ENCODE data around the gene KRTAP3-1.
"Not testable (repeated sequence)": the region's sequence is repeated elsewhere in the genome, so short reads cannot be mapped to it uniquely, and the experiment has no call there.

The KRTAP3-1 gene

DNA sequence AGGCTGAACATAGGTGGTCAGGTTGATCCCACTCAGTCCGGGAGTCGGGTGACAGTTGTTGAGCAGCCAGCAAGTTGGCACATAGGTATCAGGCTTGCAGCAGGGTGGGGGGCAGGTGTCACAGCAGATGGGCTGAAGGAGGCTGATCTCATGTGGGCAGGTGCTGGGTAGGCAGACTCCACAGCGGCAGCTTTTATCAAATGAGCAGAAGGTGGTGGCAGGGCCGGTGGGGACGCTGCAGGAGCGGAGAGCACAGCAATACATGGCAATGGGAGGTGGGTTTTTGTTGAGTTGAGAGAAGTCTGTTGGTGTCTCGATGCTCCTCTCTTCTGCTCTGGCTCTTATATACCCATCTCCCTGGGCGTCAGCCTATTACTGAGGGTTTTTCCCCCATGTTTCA lies at the start of gene KRTAP3-1:
Gene KRTAP3-1, minus strand, starts transcription at position 318 of the 400 bp plus-strand sequence. Its CDS starts 54 bp downstream, at position 264.
- no peak for DNase-seq

DNA sequence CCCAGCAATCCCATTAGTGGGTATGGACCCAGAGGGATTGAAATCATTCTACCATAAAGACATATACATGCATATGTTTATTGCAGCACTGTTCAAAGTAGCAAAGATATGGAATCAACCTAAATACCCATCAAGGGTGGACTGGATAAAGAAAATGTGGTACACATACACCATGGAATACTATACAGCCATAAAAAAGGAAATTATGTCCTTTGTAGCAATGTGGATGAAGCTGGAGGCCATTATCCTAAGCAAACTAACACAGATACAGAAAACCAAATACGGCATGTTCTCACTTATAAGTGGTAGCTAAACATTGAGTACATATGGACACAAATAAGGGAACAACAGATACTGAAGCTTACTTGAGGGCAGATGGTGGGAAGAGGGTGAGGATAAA lies 48.6 kb upstream of the KRTAP3-1 start:
- no peak for DNase-seq

DNA sequence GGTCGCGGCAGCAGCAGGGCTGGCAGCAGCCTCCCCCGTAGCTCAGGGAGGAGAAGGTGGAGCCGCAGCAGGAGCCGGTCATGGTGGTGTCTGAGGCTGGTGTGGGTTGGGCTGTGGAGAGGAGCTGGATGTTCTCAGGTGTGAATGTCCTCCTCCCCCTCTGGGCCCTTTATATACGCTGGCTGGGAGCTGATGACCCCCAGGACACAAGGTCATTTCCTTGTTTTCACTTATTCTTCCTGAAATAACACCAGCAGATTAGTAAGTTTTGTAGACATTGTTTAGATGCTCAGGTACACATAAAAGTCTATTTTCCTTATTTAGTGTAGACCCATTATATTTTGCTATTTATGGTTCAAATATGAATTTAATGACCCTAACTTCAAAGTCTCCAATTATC lies 46.2 kb upstream of the KRTAP3-1 start, which contains the start of gene KRTAP2-2:
Gene KRTAP2-2, minus strand, starts transcription at position 101 of the 400 bp plus-strand sequence. Its CDS starts 19 bp downstream, at position 82.
- DNase-seq = not testable (repeated sequence)

DNA sequence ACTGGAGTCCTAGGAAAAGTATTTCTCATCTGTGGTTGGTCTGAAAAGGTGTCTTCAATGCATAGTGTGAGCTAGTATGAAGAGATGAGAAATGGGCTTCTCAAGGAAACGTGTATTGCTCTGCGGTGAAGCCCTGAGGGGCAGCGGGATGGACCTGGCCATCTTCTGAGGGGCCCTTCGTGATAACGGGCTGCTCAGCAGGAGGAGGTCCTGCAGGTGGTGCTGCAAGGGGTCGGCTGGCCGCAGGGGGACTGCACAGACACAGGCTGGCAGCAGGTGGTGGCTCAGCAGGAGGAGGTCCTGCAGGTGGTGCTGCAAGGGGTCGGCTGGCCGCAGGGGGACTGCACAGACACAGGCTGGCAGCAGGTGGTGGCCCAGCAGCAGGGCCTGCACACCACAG lies 45.6 kb upstream of the KRTAP3-1 start:
- not testable (repeated sequence) for DNase-seq

GRCh38 chr17:41054025-41054424 lies 45.1 kb upstream of the KRTAP3-1 start:
- no peak for DNase-seq

DNA sequence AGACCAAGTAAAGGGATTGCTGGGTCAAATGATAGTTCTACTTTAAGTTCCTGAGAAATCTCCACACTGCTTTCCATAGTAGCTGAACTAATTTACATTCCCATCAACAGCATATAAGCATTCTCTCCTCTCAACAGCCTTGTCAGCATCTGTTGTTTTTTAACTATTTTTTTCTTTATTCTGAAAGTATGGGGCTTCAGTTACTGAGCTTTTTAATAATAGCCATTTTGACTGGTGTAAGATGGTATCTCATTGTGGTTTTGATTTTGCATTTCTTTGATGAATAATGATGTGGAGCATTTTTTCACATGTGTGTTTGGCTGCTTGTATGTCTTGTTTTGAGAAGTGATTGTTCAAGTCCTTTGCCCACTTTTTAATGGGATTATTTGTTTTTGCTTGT lies 43.6 kb upstream of the KRTAP3-1 start:
- DNase-seq = no peak

DNA sequence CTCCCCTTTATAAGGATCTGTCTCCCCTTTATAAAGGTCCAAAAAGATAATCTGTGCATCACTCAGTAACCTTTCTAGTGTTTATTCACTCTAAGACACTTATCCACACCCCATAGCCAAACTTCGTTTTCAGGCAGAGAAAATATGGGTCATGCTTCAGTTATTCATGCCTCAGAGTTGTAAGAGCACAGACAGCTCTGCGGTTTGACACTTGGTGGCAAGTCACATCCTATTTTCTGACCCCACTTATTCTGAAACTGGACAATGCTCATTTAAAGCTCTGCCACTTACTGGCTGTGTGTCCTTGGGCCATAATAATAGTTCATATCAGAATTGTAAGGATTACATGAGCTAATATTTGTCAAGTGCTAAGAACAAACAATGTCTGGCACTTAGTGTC lies 40.2 kb upstream of the KRTAP3-1 start:
- DNase-seq = no peak

GRCh38 chr17:41048441-41048840 lies 39.5 kb upstream of the KRTAP3-1 start:
- DNase-seq = no peak

GRCh38 chr17:41046735-41047465 lies 38.0 kb upstream of the KRTAP3-1 start, which contains the start of gene KRTAP2-1:
TSS of gene KRTAP2-1 (minus strand) at chr17:41047316. CDS start at chr17:41047267, 49 bp downstream.
- DNase-seq = not testable (repeated sequence)

- DNase-seq = no peak
Observed at GRCh38 chr17:41042953-41043352, 34.0 kb upstream of the KRTAP3-1 start.

GRCh38 chr17:41040783-41041571 lies 32.0 kb upstream of the KRTAP3-1 start, which contains the start of gene KRTAP1-1:
TSS of gene KRTAP1-1 (minus strand) at chr17:41041450. CDS start at chr17:41041397, 53 bp downstream.
- DNase-seq = not testable (repeated sequence)

- DNase-seq = no peak
Observed at GRCh38 chr17:41037853-41038350, 29.0 kb upstream of the KRTAP3-1 start.

- DNase-seq = not testable (repeated sequence)
Observed at GRCh38 chr17:41034346-41034935, 25.5 kb upstream of the KRTAP3-1 start, which contains the start of gene KRTAP1-3. TSS of gene KRTAP1-3 (minus strand) at chr17:41034874. CDS start at chr17:41034821, 53 bp downstream.

DNA sequence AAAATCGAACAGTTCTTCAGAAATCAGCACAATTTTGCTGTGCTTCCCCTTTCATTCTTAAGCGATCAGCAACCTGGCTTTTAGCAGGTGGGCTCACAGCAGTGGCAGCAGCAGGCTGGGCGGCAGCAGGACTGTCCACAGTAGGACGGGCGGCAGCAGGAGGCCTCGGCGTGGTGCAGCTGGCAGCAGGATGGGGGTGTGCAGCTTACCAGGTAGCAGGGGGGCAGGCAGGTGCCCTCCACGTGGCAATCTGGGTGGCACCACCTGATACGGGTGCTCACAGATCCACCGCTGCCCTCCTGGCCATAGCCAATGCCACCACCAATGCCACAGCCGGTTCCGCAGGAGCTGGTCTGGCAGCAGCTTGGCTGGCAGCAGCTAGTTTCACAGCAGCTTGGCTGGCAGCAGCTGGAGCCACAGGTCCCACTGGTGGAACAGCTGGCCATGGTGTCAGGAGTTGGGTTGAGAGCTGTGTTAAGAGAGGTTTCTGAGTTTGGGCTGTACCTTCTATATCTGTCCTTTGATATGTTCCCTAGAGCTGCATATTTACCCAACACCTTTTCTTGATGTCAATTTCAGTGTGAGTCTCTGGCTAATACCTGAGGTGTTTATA lies 20.8 kb upstream of the KRTAP3-1 start, which contains the start of gene KRTAP1-4:
Gene KRTAP1-4, minus strand, starts transcription at position 563 of the 613 bp plus-strand sequence. Its CDS starts 117 bp downstream, at position 446.
- no peak for DNase-seq

- DNase-seq = no peak
Observed at GRCh38 chr17:41026715-41027471, 18.0 kb upstream of the KRTAP3-1 start, which contains the start of gene KRTAP1-5. TSS of gene KRTAP1-5 (minus strand) at chr17:41027208. CDS start at chr17:41027155, 53 bp downstream.

- DNase-seq = no peak
Observed at GRCh38 chr17:41024697-41025096, 15.8 kb upstream of the KRTAP3-1 start.

- DNase-seq = no peak
Observed at GRCh38 chr17:41020336-41020735, 11.4 kb upstream of the KRTAP3-1 start.

GRCh38 chr17:41019415-41019814 lies 10.5 kb upstream of the KRTAP3-1 start:
- no peak for DNase-seq

DNA sequence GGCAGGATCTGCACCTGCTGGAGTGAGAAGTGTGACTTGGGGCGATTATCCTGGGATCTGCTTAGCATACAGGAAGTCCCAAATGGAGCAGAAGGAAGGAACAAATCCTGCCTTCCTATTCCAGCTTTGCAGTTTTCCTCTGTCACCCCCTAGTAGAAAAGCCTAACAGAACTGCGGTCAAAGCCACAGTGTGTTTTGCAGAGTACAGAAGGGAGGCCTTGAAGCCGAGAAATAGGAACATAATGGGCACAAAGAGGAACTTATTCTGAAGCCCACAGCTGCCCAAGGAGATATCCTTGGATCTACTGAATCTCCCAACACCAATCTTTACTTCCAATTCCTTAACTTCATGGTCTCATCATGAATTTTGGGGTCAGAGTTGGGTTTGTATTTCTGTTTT lies 9.6 kb upstream of the KRTAP3-1 start:
- DNase-seq = no peak

GRCh38 chr17:41016578-41017215 lies 7.8 kb upstream of the KRTAP3-1 start:
- DNase-seq = no peak

DNA sequence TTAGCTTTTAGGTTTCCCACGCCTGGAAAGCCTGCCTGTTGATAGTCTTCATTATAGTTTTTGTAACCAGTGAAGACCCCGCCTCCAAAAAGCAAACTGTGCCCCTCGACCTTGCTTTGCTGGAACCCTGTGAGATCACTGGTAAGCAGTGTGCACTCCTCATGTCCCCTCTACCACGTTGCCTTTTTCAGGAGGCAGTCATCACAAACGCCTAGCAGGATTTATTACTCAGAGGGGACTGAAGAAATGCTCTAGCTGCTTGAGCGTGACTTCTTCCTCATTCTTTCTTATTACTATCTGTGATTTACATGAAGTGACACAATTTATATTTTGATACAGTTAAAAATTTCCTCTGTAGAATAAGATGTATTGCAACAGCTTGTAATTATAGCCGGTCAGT lies 6.5 kb upstream of the KRTAP3-1 start:
- DNase-seq = no peak
